ENCODE data around the gene SRSF10. TPM values are rescaled to one million over a fixed set of nuclear protein-coding genes. Genes with fewer than 3 reads are reported as not detected.
"Not testable (repeated sequence)": the region's sequence is repeated elsewhere in the genome, so short reads cannot be mapped to it uniquely, and the experiment has no call there.

SRSF10 gene
- total RNA-seq, 1 donor from 2014 or later = 56.5 TPM

DNA sequence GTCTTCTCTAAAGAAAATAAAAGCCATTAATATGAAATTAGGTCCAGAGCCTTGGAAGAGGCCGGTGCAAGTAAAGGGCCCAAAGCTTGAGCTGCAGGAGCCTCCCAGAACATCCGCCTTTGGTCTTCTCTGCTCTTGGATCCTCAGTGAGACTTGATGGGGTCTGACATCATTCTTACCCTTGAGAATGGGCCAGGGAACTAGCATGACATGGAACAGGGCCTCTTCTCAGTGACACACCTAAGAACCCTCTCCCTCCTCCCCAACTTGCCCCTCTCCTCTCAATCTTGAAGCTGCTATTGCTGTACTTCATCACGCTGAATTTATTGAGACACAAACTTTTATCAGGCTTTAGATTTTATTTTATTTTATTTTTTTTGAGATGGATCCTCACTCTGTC lies 40.3 kb upstream of the SRSF10 start:
- DNase-seq = no peak
- no peaks in the 10 kb centered on the region for H3K27me3 ChIP-seq (ENCODE audit: low read depth)
- peak overlapping the region; percentile 94 for H3K27ac ChIP-seq (replicated peaks)
- TF ChIP-seq, protein P1, sequence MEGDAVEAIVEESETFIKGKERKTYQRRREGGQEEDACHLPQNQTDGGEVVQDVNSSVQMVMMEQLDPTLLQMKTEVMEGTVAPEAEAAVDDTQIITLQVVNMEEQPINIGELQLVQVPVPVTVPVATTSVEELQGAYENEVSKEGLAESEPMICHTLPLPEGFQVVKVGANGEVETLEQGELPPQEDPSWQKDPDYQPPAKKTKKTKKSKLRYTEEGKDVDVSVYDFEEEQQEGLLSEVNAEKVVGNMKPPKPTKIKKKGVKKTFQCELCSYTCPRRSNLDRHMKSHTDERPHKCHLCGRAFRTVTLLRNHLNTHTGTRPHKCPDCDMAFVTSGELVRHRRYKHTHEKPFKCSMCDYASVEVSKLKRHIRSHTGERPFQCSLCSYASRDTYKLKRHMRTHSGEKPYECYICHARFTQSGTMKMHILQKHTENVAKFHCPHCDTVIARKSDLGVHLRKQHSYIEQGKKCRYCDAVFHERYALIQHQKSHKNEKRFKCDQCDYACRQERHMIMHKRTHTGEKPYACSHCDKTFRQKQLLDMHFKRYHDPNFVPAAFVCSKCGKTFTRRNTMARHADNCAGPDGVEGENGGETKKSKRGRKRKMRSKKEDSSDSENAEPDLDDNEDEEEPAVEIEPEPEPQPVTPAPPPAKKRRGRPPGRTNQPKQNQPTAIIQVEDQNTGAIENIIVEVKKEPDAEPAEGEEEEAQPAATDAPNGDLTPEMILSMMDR (IDR thresholded peaks at IDR 0.05; ENCODE audit: borderline replicate concordance) = no peak
- intact Hi-C loops (cut with micrococcal nuclease) = loop anchor here (5.0 kb wide), 1 partner anchor 43 kb away; no protein-coding TSS in a partner anchor
- H3K36me3 ChIP-seq = no peaks in the 10 kb centered on the region
- H3K4me3 ChIP-seq = no peak overlapping the region
- peaks cover 74% of the 10 kb centered on the region for H3K4me1 ChIP-seq
- no peaks in the 10 kb centered on the region for H3K9me3 ChIP-seq (replicated peaks)

DNA sequence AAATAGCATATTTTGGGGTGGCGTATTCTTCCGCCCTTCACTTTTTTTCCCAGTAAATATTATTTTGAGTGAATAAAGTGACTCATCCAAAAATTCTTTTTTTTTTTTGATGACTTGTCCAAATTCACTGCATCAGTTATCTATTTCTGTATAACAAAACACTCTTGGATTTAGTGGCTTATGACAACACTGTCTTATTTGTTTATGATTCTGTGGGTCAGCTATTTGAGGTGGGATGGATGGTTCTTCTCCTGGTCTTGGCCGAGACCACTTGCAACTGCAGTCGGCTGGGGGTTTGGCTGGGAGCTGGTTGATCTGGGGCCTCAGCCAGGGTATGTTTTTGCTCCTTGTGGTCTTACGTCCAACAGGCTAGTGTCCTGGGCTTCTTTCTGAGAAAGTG lies 39.9 kb upstream of the SRSF10 start:
- peaks cover 78% of the 10 kb centered on the region for H3K4me1 ChIP-seq
- DNase-seq = no peak
- H3K27ac ChIP-seq (replicated peaks) = peak overlapping the region; percentile 94
- H3K36me3 ChIP-seq = no peaks in the 10 kb centered on the region
- TF ChIP-seq, protein P1 (IDR thresholded peaks at IDR 0.05; ENCODE audit: borderline replicate concordance) = no peak
- no peak overlapping the region for H3K4me3 ChIP-seq
- intact Hi-C loops (cut with micrococcal nuclease) = loop anchor here (5.0 kb wide), 1 partner anchor 43 kb away; no protein-coding TSS in a partner anchor
- H3K27me3 ChIP-seq (ENCODE audit: low read depth) = no peaks in the 10 kb centered on the region
- H3K9me3 ChIP-seq (replicated peaks) = no peaks in the 10 kb centered on the region

DNA sequence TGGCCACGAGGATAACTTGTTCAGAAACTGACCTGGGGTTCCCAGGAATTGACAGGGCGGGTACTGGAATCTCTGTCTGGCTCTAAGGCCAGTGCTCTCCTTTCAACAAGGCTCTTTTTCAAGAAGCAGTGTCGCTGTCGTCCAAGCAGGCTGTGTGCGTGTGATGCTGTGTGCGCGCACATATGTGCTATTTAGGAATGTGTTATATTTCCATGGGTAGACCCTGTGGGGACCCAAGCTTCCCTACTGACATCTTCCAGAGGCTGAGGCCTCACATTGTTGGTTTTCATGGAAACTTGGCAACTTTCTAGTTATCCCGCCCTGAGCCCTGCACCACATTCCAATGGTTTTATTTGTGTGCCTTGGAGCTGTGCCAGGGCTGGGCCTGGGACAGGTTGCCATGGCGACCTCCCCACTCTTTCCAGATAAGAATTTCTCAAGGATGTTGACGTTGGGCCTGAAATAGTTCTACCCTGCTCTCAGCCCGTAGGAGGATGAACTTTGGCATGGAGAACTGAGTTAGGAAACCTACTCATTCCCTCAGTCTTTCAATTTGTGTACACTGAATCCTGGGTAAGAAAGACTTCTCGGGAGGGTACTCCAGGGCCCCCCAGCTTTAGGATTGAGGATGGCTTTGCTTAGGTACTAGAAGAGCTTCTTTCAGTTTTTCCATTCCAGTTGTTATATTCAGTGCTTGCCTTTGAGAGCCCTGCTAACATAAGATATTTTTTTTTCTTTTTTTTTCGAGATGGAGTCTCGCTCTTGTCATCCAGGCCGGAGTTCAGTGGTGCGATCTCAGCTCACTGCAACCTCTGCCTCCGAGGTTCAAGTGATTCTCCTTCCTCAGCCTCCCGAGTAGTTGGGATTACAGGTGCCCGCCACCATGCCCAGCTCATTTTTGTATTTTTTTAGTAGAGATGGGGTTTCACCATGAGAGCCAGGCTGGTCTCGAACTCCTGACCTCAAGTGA lies 38.8 kb upstream of the SRSF10 start:
- intact Hi-C loops (cut with micrococcal nuclease) = no loop called here
- no peaks in the 10 kb centered on the region for H3K9me3 ChIP-seq (replicated peaks)
- H3K4me1 ChIP-seq = peaks cover 83% of the 10 kb centered on the region
- TF ChIP-seq, protein P1 (IDR thresholded peaks at IDR 0.05; ENCODE audit: borderline replicate concordance) = no peak
- peak overlapping the region; percentile 34 for H3K4me3 ChIP-seq
- peak; percentile 97 for DNase-seq
- H3K27me3 ChIP-seq (ENCODE audit: low read depth) = no peaks in the 10 kb centered on the region
- no peaks in the 10 kb centered on the region for H3K36me3 ChIP-seq
- peak overlapping the region; percentile 94 for H3K27ac ChIP-seq (replicated peaks)

DNA sequence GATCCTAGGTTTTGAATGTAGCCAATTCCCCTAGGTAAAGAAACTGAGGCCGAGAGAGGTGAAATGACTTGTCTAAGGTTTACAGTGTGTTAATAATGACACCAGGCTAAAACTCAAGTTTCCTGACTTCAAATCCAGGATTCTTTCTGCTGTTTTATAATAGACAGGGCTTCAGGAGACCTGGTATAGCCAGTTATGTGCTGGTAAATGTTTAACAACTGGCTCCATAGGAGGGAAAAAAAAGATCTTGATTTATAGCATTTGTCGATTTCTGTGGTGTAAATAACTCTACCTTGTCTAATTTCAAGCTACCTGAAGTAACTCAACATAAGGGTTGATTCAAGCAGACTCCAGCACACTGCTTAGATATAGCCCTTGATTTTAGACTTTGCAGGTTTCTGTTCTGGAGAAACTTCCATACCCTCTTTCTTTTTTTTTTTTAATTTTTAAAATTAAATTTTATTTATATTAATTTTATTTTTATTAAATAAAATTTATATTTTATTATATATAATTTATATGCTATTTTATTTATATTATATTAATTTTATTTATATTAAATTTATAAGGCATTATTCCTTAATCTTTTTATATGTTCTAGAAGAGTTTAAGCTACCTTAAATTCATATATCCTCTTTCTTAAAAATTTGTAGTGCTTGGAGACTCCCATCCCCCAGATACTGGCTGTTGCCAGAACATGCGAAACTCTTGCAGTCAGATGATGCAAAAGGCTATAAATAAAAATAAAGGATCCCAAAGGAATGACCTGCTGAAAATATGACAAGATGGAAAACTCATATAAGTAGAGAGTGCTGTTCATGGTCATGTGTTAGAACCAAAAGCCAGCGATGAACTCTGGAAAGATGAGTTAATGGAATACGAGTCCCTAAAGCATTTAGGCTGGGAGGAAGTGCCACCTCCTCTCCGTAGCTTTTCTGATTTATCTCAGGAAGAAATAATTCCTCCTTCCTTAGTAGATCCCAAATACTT lies 35.4 kb upstream of the SRSF10 start:
- H3K27ac ChIP-seq (replicated peaks) = peak overlapping the region; percentile 94
- H3K4me3 ChIP-seq = peak overlapping the region; percentile 2
- H3K4me1 ChIP-seq = peaks cover 60% of the 10 kb centered on the region
- H3K9me3 ChIP-seq (replicated peaks) = peaks cover 4% of the 10 kb centered on the region
- no peaks in the 10 kb centered on the region for H3K36me3 ChIP-seq
- no peak for DNase-seq
- TF ChIP-seq, protein P1 (IDR thresholded peaks at IDR 0.05; ENCODE audit: borderline replicate concordance) = no peak
- H3K27me3 ChIP-seq (ENCODE audit: low read depth) = no peaks in the 10 kb centered on the region
- intact Hi-C loops (cut with micrococcal nuclease) = no loop called here

DNA sequence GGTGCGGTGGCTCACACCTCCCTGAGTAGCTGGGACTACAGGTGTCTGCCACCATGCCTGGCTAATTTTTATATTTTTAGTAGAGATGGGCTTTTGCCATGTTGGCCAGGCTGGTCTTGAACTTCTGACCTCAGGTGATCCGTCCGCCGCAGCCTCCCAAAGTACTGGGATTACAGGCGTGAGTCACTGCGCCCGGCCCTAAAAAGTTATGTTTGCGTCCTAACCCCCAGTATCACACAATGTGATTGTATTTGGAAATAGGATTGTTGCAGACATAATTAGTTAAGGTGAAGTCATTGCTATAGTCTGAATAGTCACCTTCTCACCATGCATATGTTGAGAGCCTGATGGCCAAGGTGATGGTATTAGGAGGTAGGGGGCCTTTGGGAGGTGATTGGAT lies 32.8 kb upstream of the SRSF10 start:
- H3K36me3 ChIP-seq; H3K27ac ChIP-seq (replicated peaks); DNase-seq; H3K4me3 ChIP-seq; H3K9me3 ChIP-seq (replicated peaks); intact Hi-C loops (cut with micrococcal nuclease); H3K27me3 ChIP-seq (ENCODE audit: low read depth): not testable (repeated sequence)
- peaks cover 55% of the 10 kb centered on the region for H3K4me1 ChIP-seq
